ENCODE data around the gene NFYC.

NFYC gene

DNA sequence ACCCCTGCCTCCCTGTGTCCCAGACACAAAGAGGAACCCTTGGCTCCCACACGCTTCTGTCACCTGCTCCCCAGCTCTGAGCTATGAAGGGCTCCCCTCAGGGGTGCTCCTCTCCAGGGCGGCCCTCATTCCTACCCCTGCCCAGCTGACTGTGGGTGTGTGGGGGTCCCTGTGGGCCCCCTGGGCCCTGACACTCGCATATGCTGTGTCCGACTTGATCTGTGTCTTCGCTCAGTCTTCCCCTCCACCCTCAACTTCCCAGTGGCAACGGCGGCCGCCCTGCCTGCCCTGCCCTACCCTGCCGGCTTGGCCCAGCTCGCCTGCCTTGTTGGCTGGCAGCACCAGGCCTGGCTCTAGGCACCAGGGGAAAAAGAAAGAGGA is 93.3 kb downstream of the NFYC start:
- TF ChIP-seq ZNF140 (tag by site-specific recombination; IDR thresholded peaks at IDR 0.05) = no peak
- TF ChIP-seq ZBTB17 (tag by site-specific recombination; IDR thresholded peaks at IDR 0.05) = 0 out of 2 replicates have a peak, but pooled peaks have one; percentile 6
- TF ChIP-seq, protein P1, sequence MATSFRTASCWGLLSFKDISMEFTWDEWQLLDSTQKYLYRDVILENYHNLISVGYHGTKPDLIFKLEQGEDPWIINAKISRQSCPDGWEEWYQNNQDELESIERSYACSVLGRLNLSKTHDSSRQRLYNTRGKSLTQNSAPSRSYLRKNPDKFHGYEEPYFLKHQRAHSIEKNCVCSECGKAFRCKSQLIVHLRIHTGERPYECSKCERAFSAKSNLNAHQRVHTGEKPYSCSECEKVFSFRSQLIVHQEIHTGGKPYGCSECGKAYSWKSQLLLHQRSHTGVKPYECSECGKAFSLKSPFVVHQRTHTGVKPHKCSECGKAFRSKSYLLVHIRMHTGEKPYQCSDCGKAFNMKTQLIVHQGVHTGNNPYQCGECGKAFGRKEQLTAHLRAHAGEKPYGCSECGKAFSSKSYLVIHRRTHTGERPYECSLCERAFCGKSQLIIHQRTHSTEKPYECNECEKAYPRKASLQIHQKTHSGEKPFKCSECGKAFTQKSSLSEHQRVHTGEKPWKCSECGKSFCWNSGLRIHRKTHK (tag by site-specific recombination; IDR thresholded peaks at IDR 0.05) = no peak
- TF ChIP-seq, protein P2, sequence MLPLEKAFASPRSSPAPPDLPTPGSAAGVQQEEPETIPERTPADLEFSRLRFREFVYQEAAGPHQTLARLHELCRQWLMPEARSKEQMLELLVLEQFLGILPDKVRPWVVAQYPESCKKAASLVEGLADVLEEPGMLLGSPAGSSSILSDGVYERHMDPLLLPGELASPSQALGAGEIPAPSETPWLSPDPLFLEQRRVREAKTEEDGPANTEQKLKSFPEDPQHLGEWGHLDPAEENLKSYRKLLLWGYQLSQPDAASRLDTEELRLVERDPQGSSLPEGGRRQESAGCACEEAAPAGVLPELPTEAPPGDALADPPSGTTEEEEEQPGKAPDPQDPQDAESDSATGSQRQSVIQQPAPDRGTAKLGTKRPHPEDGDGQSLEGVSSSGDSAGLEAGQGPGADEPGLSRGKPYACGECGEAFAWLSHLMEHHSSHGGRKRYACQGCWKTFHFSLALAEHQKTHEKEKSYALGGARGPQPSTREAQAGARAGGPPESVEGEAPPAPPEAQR (tag by site-specific recombination; IDR thresholded peaks at IDR 0.05) = no peak
- 0 out of 2 replicates have a peak, but pooled peaks have one; percentile 3 for TF ChIP-seq SP7 (tag by site-specific recombination; IDR thresholded peaks at IDR 0.05)
- peak; percentile 21; the same call in 1 of the 2 replicates for TF ChIP-seq ZNF600 (tag by site-specific recombination; IDR thresholded peaks at IDR 0.05)
- TF ChIP-seq, protein P3, sequence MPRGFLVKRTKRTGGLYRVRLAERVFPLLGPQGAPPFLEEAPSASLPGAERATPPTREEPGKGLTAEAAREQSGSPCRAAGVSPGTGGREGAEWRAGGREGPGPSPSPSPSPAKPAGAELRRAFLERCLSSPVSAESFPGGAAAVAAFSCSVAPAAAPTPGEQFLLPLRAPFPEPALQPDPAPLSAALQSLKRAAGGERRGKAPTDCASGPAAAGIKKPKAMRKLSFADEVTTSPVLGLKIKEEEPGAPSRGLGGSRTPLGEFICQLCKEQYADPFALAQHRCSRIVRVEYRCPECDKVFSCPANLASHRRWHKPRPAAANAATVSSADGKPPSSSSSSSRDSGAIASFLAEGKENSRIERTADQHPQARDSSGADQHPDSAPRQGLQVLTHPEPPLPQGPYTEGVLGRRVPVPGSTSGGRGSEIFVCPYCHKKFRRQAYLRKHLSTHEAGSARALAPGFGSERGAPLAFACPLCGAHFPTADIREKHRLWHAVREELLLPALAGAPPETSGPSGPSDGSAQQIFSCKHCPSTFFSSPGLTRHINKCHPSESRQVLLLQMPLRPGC (tag by site-specific recombination; IDR thresholded peaks at IDR 0.05) = no peak
- no peak for TF ChIP-seq ZNF544 (tag by site-specific recombination; IDR thresholded peaks at IDR 0.05)
- no peak overlapping the region for H3K4me3 ChIP-seq (ENCODE audit: low read depth, low read length)
- H3K4me1 ChIP-seq (ENCODE audit: control insufficient read depth, insufficient read depth, low read length) = peaks cover 5% of the 10 kb centered on the region; the same call in 1 of the 2 replicates
- ChIA-PET CTCF (interaction anchor here (1.2 kb wide), 1 partner anchor 10 kb away, joined by 4 read pairs; no protein-coding TSS in a partner anchor), POLR2A (no interaction called here)
- H3K9me3 ChIP-seq (ENCODE audit: control insufficient read depth, insufficient read depth, low read depth, low read length) = no peaks in the 10 kb centered on the region
- no peak overlapping the region for H3K27ac ChIP-seq (ENCODE audit: extremely low read depth, low read depth, low read length)
- no peaks in the 10 kb centered on the region for H3K36me3 ChIP-seq (ENCODE audit: control insufficient read depth in 2 of 2, insufficient read depth in 1 of 2, low read length in 2 of 2)

DNA sequence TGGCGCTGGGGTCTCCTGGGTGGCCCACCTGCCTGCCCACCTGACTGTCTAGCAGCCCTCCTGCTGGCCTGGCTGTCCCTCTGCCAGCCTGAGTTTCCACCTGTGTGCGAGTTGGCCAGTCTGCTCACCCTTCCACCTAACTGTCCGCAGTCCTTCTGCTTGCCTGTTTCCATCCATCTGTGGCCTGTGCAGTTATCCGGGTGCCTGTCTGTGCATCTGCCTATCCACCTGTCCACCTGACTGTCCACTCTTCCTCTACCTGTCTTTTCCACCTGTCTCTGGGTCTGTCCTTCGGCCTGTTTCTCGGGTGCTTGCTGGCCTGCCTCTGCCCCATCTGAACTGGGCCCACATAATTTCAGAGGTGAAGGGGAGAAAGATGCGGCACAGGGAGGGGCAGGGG is 93.9 kb downstream of the NFYC start:
- POLR2A ChIA-PET = no interaction called here

DNA sequence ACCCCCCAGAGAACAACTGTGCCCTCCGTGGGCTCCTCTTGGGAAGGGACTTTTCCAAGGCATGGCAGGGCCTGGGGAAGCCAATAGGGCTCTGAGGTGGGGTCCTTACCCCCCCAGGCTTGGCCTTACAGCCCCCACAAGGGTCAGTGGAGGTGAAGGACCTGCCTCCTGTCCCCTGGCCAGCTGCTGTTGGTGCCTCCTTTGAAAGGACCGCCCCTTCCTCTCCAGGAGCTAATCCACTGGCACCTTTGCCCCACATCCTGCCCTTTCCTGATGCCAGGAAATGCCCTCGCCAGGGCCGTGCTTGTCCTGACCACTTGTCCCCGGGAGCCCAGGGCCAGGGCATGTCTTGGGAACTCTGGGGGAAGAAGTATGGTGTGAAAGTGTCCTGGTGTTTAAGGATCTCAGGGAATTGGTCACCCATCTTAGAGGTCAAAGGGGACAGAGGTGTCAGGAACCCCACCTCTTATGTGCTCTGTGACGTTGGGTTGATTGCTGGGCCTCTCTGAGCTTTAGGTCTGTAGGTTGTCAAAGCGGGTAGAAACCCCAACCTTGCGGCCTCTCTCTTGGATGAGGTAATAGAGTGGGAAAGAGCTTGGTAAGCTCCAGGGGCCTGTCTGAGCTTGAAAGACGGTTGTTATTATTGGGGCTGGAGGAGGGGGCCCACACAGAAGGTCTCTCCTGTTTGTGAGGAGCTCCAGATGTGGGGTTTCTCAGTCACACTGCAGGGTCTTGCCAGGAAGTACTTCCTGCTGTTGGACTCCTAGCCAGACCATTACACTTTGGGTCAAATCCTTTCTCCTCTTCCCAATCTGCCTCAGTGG is 94.9 kb downstream of the NFYC start:
- Histone ChIP-seq H3K9me3 (ENCODE audit: control insufficient read depth, insufficient read depth, low read depth, low read length) (no peaks in the 10 kb centered on the region), H3K4me1 (ENCODE audit: control insufficient read depth, insufficient read depth, low read length) (peaks cover 5% of the 10 kb centered on the region; the same call in 1 of the 2 replicates), H3K4me3 (ENCODE audit: low read depth, low read length) (no peak overlapping the region), H3K36me3 (ENCODE audit: control insufficient read depth in 2 of 2, insufficient read depth in 1 of 2, low read length in 2 of 2) (no peaks in the 10 kb centered on the region), H3K27ac (ENCODE audit: extremely low read depth, low read depth, low read length) (no peak overlapping the region)
- ChIA-PET POLR2A (interaction anchor here (0.6 kb wide), 1 partner anchor 83 kb away, joined by 3 read pairs; no protein-coding TSS in a partner anchor), CTCF (interaction anchor here (1.5 to 3.6 kb wide), 3 partner anchors 11 to 167 kb away, joined by 4 to 15 read pairs (median 6); no protein-coding TSS in a partner anchor)
- no peak for TF ChIP-seq ZNF837 (tag by site-specific recombination; IDR thresholded peaks at IDR 0.05)
- no peak for TF ChIP-seq KLF16 (tag by site-specific recombination; IDR thresholded peaks at IDR 0.05)
- TF ChIP-seq, protein P4, sequence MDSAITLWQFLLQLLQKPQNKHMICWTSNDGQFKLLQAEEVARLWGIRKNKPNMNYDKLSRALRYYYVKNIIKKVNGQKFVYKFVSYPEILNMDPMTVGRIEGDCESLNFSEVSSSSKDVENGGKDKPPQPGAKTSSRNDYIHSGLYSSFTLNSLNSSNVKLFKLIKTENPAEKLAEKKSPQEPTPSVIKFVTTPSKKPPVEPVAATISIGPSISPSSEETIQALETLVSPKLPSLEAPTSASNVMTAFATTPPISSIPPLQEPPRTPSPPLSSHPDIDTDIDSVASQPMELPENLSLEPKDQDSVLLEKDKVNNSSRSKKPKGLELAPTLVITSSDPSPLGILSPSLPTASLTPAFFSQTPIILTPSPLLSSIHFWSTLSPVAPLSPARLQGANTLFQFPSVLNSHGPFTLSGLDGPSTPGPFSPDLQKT (IDR thresholded peaks at IDR 0.05; ENCODE audit: borderline replicate concordance, low read depth, low read length) = no peak
- TF ChIP-seq ZNF112 (tag by site-specific recombination; IDR thresholded peaks at IDR 0.05) = no peak
- TF ChIP-seq, protein P5, sequence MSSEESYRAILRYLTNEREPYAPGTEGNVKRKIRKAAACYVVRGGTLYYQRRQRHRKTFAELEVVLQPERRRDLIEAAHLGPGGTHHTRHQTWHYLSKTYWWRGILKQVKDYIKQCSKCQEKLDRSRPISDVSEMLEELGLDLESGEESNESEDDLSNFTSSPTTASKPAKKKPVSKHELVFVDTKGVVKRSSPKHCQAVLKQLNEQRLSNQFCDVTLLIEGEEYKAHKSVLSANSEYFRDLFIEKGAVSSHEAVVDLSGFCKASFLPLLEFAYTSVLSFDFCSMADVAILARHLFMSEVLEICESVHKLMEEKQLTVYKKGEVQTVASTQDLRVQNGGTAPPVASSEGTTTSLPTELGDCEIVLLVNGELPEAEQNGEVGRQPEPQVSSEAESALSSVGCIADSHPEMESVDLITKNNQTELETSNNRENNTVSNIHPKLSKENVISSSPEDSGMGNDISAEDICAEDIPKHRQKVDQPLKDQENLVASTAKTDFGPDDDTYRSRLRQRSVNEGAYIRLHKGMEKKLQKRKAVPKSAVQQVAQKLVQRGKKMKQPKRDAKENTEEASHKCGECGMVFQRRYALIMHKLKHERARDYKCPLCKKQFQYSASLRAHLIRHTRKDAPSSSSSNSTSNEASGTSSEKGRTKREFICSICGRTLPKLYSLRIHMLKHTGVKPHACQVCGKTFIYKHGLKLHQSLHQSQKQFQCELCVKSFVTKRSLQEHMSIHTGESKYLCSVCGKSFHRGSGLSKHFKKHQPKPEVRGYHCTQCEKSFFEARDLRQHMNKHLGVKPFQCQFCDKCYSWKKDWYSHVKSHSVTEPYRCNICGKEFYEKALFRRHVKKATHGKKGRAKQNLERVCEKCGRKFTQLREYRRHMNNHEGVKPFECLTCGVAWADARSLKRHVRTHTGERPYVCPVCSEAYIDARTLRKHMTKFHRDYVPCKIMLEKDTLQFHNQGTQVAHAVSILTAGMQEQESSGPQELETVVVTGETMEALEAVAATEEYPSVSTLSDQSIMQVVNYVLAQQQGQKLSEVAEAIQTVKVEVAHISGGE (tag by site-specific recombination; conservative IDR thresholded peaks at IDR 0.05; ENCODE audit: low read depth) = no peak
- no peak for TF ChIP-seq ZNF157 (tag by site-specific recombination; IDR thresholded peaks at IDR 0.05)
- TF ChIP-seq, protein P6, sequence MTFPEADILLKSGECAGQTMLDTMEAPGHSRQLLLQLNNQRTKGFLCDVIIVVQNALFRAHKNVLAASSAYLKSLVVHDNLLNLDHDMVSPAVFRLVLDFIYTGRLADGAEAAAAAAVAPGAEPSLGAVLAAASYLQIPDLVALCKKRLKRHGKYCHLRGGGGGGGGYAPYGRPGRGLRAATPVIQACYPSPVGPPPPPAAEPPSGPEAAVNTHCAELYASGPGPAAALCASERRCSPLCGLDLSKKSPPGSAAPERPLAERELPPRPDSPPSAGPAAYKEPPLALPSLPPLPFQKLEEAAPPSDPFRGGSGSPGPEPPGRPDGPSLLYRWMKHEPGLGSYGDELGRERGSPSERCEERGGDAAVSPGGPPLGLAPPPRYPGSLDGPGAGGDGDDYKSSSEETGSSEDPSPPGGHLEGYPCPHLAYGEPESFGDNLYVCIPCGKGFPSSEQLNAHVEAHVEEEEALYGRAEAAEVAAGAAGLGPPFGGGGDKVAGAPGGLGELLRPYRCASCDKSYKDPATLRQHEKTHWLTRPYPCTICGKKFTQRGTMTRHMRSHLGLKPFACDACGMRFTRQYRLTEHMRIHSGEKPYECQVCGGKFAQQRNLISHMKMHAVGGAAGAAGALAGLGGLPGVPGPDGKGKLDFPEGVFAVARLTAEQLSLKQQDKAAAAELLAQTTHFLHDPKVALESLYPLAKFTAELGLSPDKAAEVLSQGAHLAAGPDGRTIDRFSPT (tag by site-specific recombination; IDR thresholded peaks at IDR 0.05) = peak; percentile 37; the same call in 1 of the 2 replicates
- TF ChIP-seq ZNF514 (tag by site-specific recombination; IDR thresholded peaks at IDR 0.05) = no peak
- no peak for TF ChIP-seq ZNF843 (tag by site-specific recombination; IDR thresholded peaks at IDR 0.05)

More for the DNA sequence above, 93.9 kb downstream of the NFYC start:
- Histone ChIP-seq H3K27ac (ENCODE audit: extremely low read depth, low read depth, low read length) (no peak overlapping the region), H3K9me3 (ENCODE audit: control insufficient read depth, insufficient read depth, low read depth, low read length) (no peaks in the 10 kb centered on the region), H3K4me1 (ENCODE audit: control insufficient read depth, insufficient read depth, low read length) (peaks cover 5% of the 10 kb centered on the region; the same call in 1 of the 2 replicates), H3K4me3 (ENCODE audit: low read depth, low read length) (no peak overlapping the region), H3K36me3 (ENCODE audit: control insufficient read depth in 2 of 2, insufficient read depth in 1 of 2, low read length in 2 of 2) (no peaks in the 10 kb centered on the region)
- no peak for TF ChIP-seq ZNF791 (tag by site-specific recombination; IDR thresholded peaks at IDR 0.05)
- TF ChIP-seq ZBTB17 (tag by site-specific recombination; IDR thresholded peaks at IDR 0.05) = peak; percentile 57; the same call in 1 of the 2 replicates
- CTCF ChIA-PET = interaction anchor here (1.5 kb wide), 1 partner anchor 168 kb away, joined by 4 read pairs; no protein-coding TSS in a partner anchor

All from HEK293 (cell line).